ENCODE results near the gene EIF2S1. TPM values are rescaled to one million over a fixed set of nuclear protein-coding genes. Genes with fewer than 3 reads are reported as not detected.
A peak's percentile ranks its signal among the peaks of the same experiment; 100 is the strongest.
"Not testable (repeated sequence)": the region's sequence is repeated elsewhere in the genome, so short reads cannot be mapped to it uniquely, and the experiment has no call there.

Gene EIF2S1
- 155 TPM for polyA plus RNA-seq (2013, experiment 1 of 2; ENCODE audit: insufficient read length)
- polyA plus RNA-seq (2013, experiment 2 of 2; ENCODE audit: insufficient read length): 106 TPM

DNA sequence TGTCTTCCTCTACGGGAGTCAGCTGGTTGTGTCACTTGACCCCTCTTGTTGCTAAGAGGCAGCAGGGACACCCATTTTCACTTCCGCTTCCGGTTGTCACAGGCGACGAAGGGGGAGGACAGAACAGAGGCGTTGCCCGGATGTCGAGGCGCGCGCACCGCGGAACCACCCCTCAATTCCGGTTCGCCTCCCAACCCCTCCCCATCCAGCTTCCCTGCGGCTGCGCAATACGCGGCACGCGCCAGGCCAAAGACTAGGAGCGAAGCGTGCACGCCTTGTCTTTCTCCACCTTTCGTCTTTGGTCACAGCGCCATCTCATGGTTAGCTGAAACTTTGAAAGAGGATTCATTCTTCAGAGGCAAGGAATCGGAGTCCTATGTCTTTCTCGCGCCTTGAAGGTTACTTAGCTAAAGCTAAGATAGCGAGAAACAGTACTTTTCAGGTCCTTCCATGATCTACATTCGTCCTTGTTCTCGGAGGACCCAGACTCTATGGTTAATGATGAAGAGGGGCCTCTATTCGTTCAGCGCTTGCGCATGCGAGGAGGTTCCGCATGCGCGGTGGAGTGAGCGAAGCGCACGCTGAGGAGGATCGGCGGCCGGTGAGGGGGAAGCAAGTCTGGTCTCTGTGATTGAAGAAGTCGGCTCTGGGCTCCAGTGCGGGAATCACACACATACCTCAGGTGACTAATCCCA, at the start of gene EIF2S1, which contains the start of gene ATP6V1D:
TSS of gene EIF2S1 (plus strand) at position 554 of the 695 bp plus-strand sequence. CDS start 4,440 bp downstream, outside the sequence.
TSS of gene ATP6V1D (minus strand) at position 30 of the 695 bp plus-strand sequence. CDS start 106 bp downstream, outside the sequence.
- DNase-seq: peak; percentile 99

DNA sequence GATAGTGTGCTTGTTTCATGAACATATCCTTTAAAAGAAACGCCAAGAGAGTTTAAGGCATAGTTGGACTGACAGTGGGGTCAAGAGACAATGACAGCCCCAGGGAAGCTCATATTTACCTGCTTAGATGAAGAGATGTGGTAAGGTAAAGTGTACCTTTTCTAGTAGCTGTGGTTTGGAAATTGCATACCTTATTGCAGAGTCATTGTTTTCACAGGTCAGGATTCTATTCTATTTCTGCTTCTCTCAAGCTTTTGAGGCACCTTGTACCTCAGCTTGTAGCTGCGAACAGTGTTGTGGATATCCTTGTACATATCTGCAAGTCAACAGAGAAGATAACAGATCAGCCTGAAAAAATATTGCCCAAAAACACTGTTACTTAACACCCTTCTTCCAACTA, 48.3 kb upstream of the EIF2S1 start:
- no peak for DNase-seq

DNA sequence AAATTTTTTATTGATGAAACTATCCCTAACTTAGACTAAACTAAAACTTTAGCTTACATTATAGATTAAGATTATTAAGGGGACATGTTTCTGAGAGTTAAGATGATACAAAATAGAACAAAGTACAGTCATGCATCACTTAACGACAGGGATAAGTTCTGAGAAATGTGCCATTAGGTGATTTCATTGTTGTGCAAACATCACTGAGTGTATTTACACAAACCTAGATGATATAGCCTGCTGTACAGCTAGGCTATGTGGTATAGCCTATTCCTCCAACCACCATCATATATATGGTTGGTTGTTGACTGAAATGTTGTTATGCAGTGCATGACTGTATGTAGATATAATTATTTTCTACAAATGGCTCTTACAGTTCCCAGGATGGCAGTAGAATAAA, 47.0 kb upstream of the EIF2S1 start:
- no peak for DNase-seq

DNA sequence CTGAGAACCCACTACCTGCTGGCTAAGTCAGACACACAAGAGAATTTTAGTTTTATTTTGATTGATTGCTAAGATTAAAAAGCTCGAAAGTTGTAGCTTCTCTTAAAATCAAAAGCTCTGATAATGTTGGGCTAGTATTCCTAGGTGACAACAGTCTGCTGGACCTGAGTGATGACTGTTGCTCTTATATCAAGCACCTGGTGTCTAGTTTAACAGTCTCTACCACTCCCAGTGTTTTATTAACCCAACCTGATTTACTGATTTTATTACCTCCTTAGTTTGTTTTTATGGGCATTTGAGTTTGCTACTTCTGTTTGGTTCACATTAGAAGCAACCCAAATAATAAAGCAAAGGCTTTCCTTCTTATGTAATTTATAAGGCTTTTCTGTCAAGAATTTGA, 42.3 kb upstream of the EIF2S1 start:
- no peak for DNase-seq

DNA sequence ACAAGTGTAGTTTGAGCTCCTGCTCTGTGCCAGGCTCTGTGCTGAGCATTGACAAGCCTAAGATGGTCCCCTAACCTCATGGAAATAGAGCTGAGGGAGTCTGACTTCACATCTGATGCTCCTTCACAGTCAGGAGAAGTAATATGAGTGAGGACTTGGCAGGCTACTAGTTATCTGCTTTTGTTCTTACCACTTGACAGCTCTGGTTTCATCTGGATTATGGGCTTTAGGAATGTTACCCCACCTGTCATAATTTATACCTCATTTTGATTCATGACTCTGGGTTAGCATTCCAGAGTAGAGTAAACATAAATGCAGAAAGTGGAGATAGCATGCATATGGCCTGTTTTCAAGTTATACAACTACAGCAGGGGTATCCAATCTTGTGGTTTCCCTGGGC, 41.0 kb upstream of the EIF2S1 start:
- DNase-seq: no peak

DNA sequence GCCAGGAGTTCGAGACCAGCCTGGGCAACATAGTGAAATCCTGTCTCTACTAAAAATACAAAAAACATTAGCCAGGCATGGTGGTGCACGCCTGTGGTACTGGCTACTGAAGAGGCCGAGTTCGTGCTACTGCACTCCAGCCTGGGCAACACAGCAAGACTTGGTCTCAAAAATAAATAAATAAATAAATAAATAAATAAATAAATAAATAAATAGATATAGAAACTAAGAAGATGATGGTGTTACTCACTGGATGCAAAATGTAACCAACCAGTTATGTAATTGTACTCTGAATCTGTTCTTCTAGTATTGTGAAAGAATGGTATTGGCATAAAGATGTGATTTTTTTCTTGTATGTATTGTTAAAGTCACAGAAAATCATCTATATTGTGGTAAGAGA, 30.5 kb upstream of the EIF2S1 start:
- not testable (repeated sequence) for DNase-seq

DNA sequence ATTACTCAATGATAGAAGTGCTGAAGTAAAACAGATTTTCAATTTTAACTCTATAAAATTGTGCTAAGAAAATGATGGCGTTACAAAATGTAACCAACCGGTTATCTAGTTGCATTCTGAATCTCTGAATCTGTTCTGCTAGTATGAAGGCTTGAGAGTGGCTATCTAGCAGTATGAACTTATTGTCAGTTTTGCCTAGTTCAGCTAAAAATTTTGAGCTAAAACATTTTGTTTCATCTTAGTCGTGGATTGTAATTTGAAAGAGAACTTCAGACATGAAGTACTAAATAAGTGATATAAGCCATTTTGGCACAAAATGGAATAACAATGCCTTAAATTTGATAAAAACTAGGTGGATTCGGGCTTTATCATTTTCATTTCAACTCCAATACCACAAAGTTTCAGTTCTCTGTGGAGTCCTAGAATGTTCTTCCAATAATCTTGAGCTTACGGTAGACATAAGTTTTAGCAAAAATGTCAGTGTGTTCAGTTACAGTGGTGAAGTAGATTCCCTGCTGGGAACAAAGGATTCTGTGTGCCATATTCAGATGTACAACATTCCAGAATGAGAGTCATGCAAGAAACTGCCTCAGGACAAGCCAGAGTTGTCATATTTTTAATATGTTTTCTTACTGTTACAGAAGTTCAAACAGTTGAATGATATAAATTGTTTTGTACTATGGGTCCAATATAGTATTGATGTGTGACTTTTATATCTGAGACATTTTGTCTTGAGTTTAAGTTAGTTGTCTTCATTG, 28.6 kb upstream of the EIF2S1 start:
- peak; percentile 61 for DNase-seq

DNA sequence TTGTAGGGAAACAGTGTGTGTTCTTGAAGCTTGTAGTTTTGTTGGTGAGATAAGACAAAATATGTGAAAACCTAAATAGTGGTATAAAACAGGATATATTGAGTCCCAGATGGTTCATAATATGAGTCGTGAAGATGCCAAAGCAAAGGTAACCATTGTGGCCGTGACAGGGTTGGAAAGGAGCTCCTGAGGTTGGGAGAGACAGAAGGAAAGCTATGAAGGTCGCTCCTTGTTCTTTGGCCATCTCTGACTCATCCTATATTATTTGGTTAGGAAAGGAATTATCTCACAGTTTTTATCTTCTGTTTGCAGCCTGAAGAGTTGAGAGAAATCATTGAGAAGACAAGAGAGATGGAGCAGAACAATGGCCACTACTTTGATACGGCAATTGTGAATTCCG, 27.7 kb upstream of the EIF2S1 start:
- DNase-seq: no peak

DNA sequence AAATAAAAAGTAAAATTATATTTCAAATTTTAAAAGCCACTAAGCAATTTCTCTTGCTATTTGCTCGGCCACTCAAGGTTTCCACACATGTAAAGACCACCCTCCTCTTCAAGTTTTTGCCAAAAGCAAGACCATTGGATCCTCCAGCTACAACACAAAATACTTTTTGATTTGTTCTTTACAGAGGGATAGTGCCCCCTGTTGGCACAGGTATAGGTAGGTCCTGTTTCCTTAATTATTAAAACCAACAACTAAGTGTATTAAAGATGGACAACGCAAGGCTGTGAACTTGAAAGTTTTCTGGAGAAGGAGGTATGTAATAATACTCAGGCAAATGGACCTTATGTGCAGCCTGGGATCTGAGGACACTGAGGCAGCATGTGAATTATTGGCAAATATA, 24.3 kb upstream of the EIF2S1 start:
- no peak for DNase-seq

DNA sequence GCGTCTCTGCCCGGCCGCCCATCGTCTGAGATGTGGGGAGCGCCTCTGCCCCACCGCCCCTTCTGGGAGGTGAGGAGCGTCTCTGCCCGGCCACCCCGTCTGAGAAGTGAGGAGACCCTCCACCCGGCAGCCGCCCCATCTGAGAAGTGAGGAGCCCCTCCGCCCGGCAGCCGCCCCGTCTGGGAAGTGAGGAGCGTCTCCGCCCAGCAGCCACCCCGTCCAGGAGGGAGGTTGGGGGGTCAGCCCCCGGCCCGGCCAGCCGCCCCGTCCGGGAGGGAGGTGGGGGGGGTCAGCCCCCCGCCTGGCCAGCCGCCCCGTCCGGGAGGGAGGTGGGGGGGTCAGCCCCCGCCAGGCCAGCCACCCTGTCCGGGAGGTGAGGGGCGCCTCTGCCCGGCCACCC, 18.9 kb upstream of the EIF2S1 start:
- not testable (repeated sequence) for DNase-seq

DNA sequence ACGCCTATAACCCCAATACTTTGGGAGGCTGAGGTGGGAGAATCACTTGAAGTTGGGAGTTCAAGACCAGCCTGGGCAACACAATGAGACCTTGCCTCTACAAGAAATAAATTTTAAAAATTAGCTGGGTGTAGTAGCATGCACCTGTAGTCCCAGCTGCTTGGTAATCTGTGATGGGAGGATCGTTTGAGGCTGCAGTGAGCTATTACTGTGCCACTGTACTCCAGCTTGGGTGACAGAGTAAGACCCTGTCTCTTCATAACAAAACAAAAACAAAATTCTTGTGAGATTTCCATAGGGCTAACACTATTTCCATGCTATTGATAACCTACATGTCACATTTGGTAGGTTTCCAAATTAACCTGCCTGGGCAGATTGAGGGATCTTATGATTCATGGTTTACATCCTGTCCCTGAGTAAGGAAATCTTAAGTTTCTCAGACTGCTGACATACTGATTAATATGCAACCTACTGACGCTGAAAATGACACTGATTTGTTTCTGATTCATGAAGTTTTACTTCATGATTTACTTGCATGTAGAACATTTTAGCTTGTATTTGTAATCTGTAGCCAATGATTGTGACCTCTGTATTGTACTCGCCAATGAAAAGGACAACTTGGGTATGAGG, 16.4 kb upstream of the EIF2S1 start:
- DNase-seq: no peak

DNA sequence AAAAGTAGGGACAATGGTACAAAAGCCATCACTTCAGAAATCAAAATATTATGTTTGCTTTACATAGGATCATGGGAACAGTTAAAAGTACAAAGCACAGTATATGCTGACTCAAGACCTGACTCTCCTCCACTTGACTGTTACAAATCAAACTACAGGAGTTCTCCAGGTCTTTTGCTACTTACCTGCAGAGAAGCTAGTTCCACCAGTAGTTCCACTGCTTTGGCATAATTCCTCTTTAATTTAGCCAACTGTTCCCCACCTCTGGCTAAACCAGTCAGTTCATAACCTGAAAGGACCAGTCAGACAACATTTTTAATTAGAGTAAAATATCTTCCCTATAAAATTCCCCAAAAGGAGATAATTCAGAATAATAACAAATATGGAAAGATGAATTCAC, 14.5 kb upstream of the EIF2S1 start:
- DNase-seq: no peak

DNA sequence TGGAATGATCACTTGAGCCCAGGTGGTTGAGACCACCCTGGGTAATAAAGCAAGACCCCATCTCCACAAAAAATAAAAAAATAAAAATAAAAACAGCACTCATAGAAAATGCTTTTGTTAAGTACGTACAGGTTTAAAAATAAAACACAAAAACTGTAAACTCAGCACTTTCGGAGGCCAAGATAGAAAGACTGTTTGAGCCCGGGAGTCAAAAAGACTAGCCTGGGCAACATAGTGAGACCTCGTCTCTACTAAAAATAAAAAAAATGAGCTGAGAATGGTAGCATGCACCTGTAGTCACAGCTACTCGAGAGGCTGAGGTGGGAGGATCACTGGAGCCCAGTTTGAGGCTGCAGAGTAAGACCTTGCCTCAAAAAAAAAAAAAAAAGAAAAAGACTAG, 8.1 kb upstream of the EIF2S1 start:
- DNase-seq: no peak

DNA sequence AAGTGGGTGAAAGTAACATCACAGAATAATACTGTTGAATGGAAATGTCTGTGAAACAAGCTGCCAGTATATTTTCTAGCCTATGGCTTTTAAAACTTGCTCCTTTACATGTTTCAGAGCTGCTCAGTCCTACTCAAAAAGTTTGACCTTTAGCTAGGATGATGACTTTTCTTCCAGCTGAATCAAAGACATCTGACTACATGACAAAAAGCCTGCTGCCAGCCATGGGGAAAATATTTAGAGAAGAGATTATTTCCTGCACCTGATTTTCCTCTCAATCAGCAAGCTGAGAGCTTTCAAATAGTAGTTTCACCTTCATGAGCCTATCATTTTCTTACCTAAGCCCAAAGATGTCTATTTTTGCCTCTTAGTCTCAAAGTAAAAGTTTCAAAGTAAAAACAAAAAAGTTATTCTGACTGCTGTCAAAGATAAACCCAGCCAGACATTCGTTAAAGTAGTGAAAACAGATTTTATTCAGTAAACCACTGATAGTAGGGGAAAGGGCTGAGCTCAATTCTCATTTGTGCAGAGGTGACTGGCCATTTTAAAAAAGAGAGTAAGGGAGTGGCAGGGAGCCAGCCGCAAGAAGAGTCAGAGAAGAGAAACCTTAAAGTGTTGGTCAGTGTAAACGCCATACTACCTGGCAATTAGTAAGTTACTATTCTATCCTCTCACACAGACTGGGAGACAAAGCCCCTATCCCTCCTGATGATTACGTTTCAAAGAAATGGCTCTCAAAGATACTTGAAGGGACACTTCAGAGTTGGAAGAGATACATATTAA, 2.8 kb upstream of the EIF2S1 start:
- DNase-seq: no peak

DNA sequence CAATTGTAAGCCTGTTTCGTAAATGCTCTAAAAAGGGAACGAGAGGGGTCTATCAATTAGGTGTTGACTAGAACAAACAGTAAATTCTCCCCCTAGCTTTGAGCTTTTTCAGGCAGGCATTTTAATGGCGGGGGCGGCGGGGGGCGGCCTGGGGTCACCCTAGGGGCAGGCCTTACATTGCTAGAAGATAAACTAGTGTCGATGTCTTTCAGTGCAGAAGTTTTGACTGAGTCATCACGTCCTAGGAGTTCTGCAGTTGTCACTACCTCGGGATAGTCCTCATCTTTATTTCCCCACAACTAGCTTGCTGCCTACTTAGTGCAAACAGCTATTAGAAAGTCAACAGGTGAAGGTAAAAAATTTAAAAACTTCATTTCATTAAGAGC, 2.2 kb upstream of the EIF2S1 start:
- no peak for DNase-seq

DNA sequence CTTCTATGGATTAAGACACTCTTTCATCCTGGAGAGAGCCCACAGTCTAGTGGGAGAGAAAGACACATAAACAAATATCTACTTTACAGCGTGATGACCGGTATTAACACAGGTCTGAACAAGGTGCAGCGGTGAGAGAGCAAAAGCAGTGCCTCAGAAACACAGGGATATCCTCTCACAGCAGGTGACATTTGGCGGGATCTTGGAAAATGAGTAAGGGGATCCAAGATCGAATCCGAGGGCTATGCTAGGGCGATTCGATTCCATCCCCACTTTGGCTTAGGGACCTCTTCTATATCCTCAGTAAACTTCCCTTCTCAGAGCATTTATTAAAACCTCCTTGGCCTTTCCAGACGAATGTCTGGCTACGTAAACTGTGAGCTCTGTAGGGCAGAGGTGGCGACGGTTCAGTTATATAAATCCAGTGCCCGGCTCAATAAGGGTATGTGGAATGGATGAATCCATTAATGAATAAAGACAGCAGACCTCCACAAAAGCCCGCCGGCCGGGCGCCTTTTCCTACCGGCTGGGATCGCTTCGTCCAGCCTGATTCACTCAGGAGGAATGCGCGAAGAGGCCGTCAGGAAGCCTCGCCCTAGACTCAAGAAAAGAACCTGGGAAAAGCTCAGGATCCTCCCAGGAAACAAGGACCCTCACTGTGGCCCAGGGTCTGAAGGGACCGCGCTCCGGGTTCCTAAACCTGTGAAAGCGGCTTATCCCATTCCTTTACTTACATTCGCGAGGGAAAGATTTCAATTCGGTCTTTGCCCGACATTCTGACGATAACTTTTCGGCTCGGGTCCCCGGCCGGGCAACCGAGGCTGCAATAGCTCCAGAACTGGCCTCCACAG, 979 bp upstream of the EIF2S1 start:
- peak; percentile 66 for DNase-seq

DNA sequence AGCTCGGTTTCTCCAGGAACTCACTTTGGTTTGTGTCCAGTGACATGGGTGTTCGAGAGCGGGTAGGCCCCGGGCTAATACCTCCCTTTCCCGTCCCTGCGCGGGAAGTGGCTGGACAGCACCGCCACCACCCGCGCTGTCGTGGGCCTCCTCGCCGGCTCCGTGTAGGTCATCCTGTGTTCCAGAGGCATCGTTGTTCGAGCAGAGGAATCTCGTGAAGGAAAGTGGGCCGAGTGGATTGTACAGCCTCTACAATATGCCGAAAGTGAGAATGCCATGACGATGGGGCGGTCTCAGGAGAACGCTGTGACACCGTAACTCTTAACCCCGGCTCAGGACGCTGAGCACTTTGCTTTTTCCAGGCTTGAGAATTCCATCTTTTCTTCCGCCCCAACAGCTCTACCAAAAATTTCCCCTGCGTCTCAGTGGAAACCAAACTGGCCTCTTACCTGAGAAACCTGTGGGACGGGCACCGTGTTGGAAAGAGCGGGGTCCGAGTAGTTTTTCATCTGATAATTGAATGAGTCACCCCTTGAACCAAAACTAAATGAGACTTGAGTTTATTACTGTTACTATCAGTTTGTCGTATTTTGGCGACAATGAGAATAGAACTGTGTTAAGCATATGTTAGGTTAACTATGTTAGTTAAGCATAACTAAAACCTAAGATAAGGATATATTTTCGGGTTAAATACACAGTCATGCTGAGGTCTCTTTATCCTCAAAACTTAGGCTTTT, 510 bp downstream of the EIF2S1 start:
- no peak for DNase-seq

DNA sequence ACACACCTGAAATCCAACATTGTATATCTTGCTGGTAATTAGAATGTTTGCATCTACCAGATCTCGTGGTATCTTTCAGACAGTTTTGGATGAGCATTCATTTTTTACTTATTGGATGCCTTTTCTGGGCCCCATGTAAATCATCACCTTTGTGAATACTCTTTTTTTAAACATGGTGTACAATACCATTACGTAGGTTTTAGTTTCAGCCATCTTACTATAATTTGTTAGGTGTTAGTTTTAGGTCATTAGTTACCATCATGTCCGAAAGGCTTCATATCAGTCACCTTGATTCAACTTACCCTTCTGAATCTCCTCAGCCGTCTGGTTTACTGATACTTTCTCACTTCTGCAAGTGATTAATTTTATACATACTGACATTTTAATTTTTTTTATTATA, 5.3 kb downstream of the EIF2S1 start:
- DNase-seq: no peak

DNA sequence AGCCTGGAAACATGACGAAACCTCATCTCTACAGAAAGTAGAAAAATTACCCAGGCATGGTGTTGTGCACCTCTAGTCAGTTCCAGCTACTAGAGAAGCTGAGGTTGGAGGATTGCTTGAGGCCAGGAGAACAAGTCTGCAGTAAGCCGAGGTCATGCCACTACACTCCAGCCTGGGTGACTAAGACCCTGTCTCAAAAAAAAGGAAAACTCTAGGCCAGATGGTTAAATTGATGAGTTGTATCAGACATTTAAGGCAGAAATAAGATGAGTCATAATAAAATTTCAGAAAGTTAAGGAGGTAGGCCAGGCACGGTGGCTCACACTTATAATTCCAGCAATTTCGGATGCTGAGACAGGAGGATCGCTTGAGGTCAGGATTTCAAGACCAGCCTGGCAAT, 10.7 kb downstream of the EIF2S1 start:
- DNase-seq: no peak

DNA sequence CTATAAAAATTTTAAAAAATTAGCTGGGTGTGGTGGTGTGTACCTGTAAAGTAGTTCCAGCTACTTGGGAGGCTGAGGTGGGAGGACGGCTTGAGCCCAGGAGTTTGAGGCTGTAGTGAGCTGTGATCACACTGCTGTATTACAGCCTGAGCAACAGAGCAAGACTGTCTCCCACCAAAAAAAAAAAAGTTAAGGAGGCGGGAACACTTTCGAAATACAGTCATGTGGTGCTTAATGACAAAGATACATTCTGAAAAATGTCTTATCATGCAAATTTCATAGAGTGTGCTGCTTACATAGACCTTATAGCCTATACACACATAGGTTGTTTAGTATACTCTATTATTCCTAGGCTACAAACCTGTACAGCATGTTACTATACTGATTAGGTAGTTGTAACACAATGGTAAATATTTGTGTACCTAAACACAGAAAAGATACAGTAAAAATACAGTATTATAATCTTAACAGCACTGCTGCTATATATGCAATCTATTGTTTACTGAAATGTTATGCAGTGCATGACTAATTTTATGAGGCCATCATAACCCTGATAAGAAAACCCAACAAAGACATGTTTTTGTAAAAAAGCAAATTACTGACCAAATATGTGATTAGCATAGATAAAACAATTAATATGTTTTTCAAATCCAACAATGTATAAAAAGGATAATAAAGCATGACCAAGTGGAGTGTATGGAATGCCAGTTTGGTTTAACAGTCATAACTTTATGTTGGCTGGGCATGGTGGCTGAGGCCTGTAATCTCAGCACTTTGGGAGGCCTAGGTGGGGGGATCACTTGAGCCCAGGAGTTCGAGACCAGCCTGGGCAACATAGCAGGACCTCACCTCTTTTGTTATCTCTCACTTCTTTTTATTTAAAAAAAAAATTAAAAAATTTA, 11.4 kb downstream of the EIF2S1 start:
- DNase-seq: no peak
